H1 (cell line): Measurements from ENCODE around the gene WDR53. TPM values are rescaled to one million over a fixed set of nuclear protein-coding genes. Genes with fewer than 3 reads are reported as not detected.

Experiments
- CTCF ChIA-PET: fragments of 300-600 bp; sonication (Branson Sonifier 250); formaldehyde crosslinking; loops from one replicate; lab custom pipeline; 2021; ENCODE audit not compliant: partially characterized antibody; lab: Charles Lee
- POLR2A ChIA-PET: fragments of 300-600 bp; sonication (Branson Sonifier 250); formaldehyde crosslinking; loops from one replicate; lab custom pipeline; 2021; ENCODE audit warnings: inconsistent platforms; ENCODE audit not compliant: partially characterized antibody; lab: Charles Lee
- DNase-seq, 2 experiments: peaks; one replicate each; pipeline versions ENCODE4 v3.0.0 to v3.0.0-alpha.2; 2010 to 2022; ENCODE audit warnings: low spot score in 2 of 2, low read depth in 1 of 2, mixed read lengths in 1 of 2
- FAIRE-seq: peaks from 2 replicates; lab custom pipeline; 2011; peaks lifted over from hg19 to GRCh38; lab: Jason Lieb, UNC
- H2AFZ ChIP-seq: 2 replicates; pipeline ENCODE4 v1.8.1; 2012; ENCODE audit warnings: low read length, inconsistent platforms
- H2AK5ac ChIP-seq: 2 replicates; pipeline ENCODE4 v1.6.1; 2013; ENCODE audit warnings: low read depth, low read length
- H2BK120ac ChIP-seq: replicated peaks from 2 replicates; pipeline ENCODE3; 2013; ENCODE audit warnings: low read depth, low read length, inconsistent platforms
- H2BK12ac ChIP-seq: 2 replicates; pipeline ENCODE4 v1.6.1; 2013; ENCODE audit warnings: low read depth, low read length
- H2BK15ac ChIP-seq: 2 replicates; pipeline ENCODE4 v1.6.1; 2013; ENCODE audit warnings: low read length
- H2BK20ac ChIP-seq: 2 replicates; pipeline ENCODE4 v1.6.1; 2013; ENCODE audit warnings: low read length
- H2BK5ac ChIP-seq: 2 replicates; pipeline ENCODE4 v1.6.1; 2013; ENCODE audit warnings: low read depth, low read length
- H3K14ac ChIP-seq: 2 replicates; pipeline ENCODE4 v1.6.1; 2013; ENCODE audit warnings: inconsistent platforms; ENCODE audit not compliant: insufficient read length
- H3K18ac ChIP-seq: 2 replicates; pipeline ENCODE4 v1.6.1; 2013; ENCODE audit warnings: low read length; ENCODE audit errors: extremely low read depth
- H3K23ac ChIP-seq: 2 replicates; pipeline ENCODE4 v1.6.1; 2013; ENCODE audit warnings: inconsistent platforms; ENCODE audit not compliant: insufficient read length
- H3K23me2 ChIP-seq: 2 replicates; pipeline ENCODE4 v1.6.1; 2013; ENCODE audit warnings: low read depth, low read length
- H3K27ac ChIP-seq: 2 replicates; pipeline ENCODE4 v1.6.1; 2011; ENCODE audit warnings: low read depth, low read length, inconsistent platforms
- H3K27me3 ChIP-seq, 4 experiments: replicated peaks in 1 of 4; 1 replicate in 1 of 4; 2 replicates in 3 of 4; pipeline versions ENCODE4 v1.6.1 to v1.8.1; 2011 to 2013; ENCODE audit warnings: low read length in 3 of 4, mild to moderate bottlenecking in 3 of 4, inconsistent platforms in 2 of 4, mixed read lengths in 2 of 4, moderate library complexity in 1 of 4; ENCODE audit not compliant: control insufficient read depth in 3 of 4, insufficient read depth in 3 of 4; ENCODE audit errors: extremely low read depth in 1 of 4
- H3K36me3 ChIP-seq, 4 experiments: 2 replicates each; pipeline versions ENCODE4 v1.6.1 to v1.8.1; 2011 to 2013; ENCODE audit warnings: mild to moderate bottlenecking in 4 of 4, low read length in 3 of 4, moderate library complexity in 2 of 4, control low read depth in 1 of 4, inconsistent platforms in 1 of 4; ENCODE audit not compliant: insufficient read depth in 4 of 4, control insufficient read depth in 2 of 4
- H3K4ac ChIP-seq: replicated peaks from 2 replicates; pipeline ENCODE3; 2013; ENCODE audit warnings: low read length, low read depth, mixed read lengths, inconsistent platforms; ENCODE audit not compliant: insufficient read length
- H3K4me1 ChIP-seq, 4 experiments: replicated peaks in 1 of 4; 1 replicate in 1 of 4; 2 replicates in 3 of 4; pipeline versions ENCODE4 v1.6.1 to v1.8.1; 2011 to 2013; ENCODE audit warnings: low read length in 3 of 4, inconsistent platforms in 2 of 4, mixed read lengths in 1 of 4; ENCODE audit not compliant: insufficient read depth in 4 of 4, control insufficient read depth in 3 of 4
- H3K4me2 ChIP-seq, 2 experiments: 2 replicates each; pipeline versions ENCODE4 v1.6.1 to v1.8.1; 2011 to 2013; ENCODE audit warnings: low read depth in 2 of 2, low read length in 2 of 2, control low read depth in 1 of 2, inconsistent platforms in 1 of 2, mild to moderate bottlenecking in 1 of 2; ENCODE audit not compliant: insufficient read depth in 1 of 2
- H3K4me3 ChIP-seq, 4 experiments: fragments of 200-600, 300-600 bp in 1 of 4; sonication (generic), shearing (Covaris generic), sonication (Bioruptor Twin) in 1 of 4; 2 replicates each; pipeline versions ENCODE4 v1.5.1 to v1.8.1; 2011 to 2016; ENCODE audit warnings: low read length in 4 of 4, low read depth in 3 of 4, control low read depth in 2 of 4, inconsistent platforms in 2 of 4, mild to moderate bottlenecking in 2 of 4, mixed read lengths in 1 of 4, moderate library complexity in 1 of 4; ENCODE audit not compliant: insufficient read depth in 2 of 4; ENCODE audit errors: extremely low read depth in 1 of 4
- H3K56ac ChIP-seq: replicated peaks from 2 replicates; pipeline ENCODE3; 2013; ENCODE audit warnings: low read depth, mild to moderate bottlenecking, mixed read lengths, low read length, inconsistent platforms; ENCODE audit not compliant: insufficient read length
- H3K79me1 ChIP-seq: 2 replicates; pipeline ENCODE4 v1.6.1; 2013; ENCODE audit warnings: low read depth, low read length, control low read depth
- H3K79me2 ChIP-seq, 2 experiments: 2 replicates each; pipeline versions ENCODE4 v1.6.1 to v1.8.1; 2012 to 2013; ENCODE audit warnings: low read length in 2 of 2, mild to moderate bottlenecking in 2 of 2, inconsistent platforms in 1 of 2; ENCODE audit not compliant: insufficient read depth in 2 of 2, control insufficient read depth in 1 of 2
- H3K9ac ChIP-seq, 4 experiments: replicated peaks in 1 of 4; 1 replicate in 1 of 4; 2 replicates in 3 of 4; pipeline versions ENCODE4 v1.6.1 to v1.8.1; 2011 to 2013; ENCODE audit warnings: low read depth in 3 of 4, low read length in 3 of 4, control low read depth in 2 of 4, mild to moderate bottlenecking in 2 of 4, moderate library complexity in 2 of 4, inconsistent platforms in 1 of 4; ENCODE audit errors: extremely low read depth in 1 of 4
- H3K9me3 ChIP-seq, 2 experiments: 2 replicates each; pipeline versions ENCODE4 v1.6.1 to v1.8.1; 2012 to 2013; ENCODE audit warnings: mild to moderate bottlenecking in 2 of 2, moderate library complexity in 2 of 2, control low read depth in 1 of 2, inconsistent platforms in 1 of 2, low read depth in 1 of 2, low read length in 1 of 2, mixed read lengths in 1 of 2; ENCODE audit not compliant: insufficient read depth in 2 of 2
- H4K20me1 ChIP-seq, 2 experiments: replicated peaks in 1 of 2; 2 replicates each; pipeline versions ENCODE3 to v1.8.1; 2011 to 2013; ENCODE audit warnings: inconsistent platforms in 2 of 2, low read length in 2 of 2, mild to moderate bottlenecking in 1 of 2; ENCODE audit not compliant: insufficient read depth in 2 of 2, control insufficient read depth in 1 of 2
- H4K5ac ChIP-seq: 2 replicates; pipeline ENCODE4 v1.6.1; 2013; ENCODE audit warnings: low read length, low read depth, mixed read lengths, inconsistent platforms; ENCODE audit not compliant: insufficient read length
- H4K8ac ChIP-seq: 2 replicates; pipeline ENCODE4 v1.8.0; 2013; ENCODE audit warnings: mild to moderate bottlenecking, moderate library complexity, low read length, inconsistent platforms; ENCODE audit not compliant: insufficient read depth; ENCODE audit errors: extremely low read depth
- H4K91ac ChIP-seq: replicated peaks from 2 replicates; pipeline ENCODE3; 2013; ENCODE audit warnings: low read length, mixed read lengths, inconsistent platforms; ENCODE audit not compliant: insufficient read length
- SP2 ChIP-seq: IDR thresholded peaks from 2 replicates; pipeline ENCODE4 v1.6.1; 2012; ENCODE audit warnings: mild to moderate bottlenecking, low read length, inconsistent platforms
- WGBS, 2 experiments: shearing (Covaris generic) in 1 of 2; methylation state at CpG; one replicate each; pipeline versions ENCODE4 v1.1.6 to v1.1.7; 2013 to 2015; ENCODE audit warnings: low lambda C conversion rate in 2 of 2, mixed read lengths in 2 of 2, inconsistent platforms in 1 of 2, low coverage in 1 of 2, missing lambda C conversion rate in 1 of 2; ENCODE audit not compliant: insufficient replicate concordance in 2 of 2, insufficient coverage in 1 of 2, insufficient read length in 1 of 2; ENCODE audit errors: extremely low coverage in 1 of 2, missing lambda C conversion rate in 1 of 2; 5-methylcytosine and 5-hydroxymethylcytosine counted together
- polyA plus RNA-seq, 7 experiments: library from polyadenylated mRNA; depleted of rRNA in 3 of 7; stranded (reverse) in 5 of 7; unstranded in 2 of 7; fragments of >200 nt in 5 of 7; fragments of 200-250 nt in 2 of 7; gene quantifications; 1 replicate in 5 of 7; 2 replicates in 1 of 7; 4 replicates in 1 of 7; pipeline versions ENCODE4 v1.2.1 to v1.2.3, GENCODE V29; 2011 to 2013; ENCODE audit warnings: missing spikeins in 2 of 7, mixed read lengths in 2 of 7
- total RNA-seq: library from RNA; stranded (reverse); fragmentation: NEBNext Ultra II Directional; extraction: Animal tissue kit (Norgen Biotek cat#: 25700); gene quantifications from 2 replicates; pipeline ENCODE4 v1.2.1, GENCODE V29; 2021

Gene WDR53
- total and polyA plus RNA-seq, 2 of the 8 experiments (the other 6 are each of a cell fraction or from before 2014, with no cell fraction given) = 7.4 to 18.8 TPM

DNA sequence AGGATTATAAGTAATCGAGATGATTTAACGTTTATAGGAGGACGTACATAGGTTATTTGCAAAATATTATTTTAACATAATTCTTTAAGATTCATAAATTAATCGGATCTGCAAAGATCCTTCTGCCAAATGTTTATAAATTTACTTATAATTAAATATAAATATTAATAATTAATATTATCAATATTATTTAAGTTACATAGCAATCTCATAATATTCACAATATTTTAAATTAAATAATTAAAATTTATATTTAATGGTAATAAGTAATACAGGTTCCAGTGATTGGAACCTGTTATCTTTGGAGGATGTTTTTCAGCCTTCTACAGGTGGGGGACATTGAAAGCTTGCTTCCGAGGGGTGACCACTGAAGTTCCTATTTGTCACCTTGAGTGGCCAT, 16.1 kb downstream of the WDR53 start:
- H4K5ac ChIP-seq = no peak overlapping the region
- no peaks in the 10 kb centered on the region for H3K79me2 ChIP-seq
- H4K8ac ChIP-seq = no peak overlapping the region
- H4K20me1 ChIP-seq = no peaks in the 10 kb centered on the region
- no peak overlapping the region for H2BK5ac ChIP-seq
- H2BK120ac ChIP-seq = no peak overlapping the region
- no peaks in the 10 kb centered on the region for H3K79me1 ChIP-seq
- H3K27ac ChIP-seq = no peak overlapping the region
- 91% methylated on average over 5 of the region's 5 CpGs; no CpG with 5 or more reads in 1 of the 2 experiments for WGBS, 2 experiments
- no peak overlapping the region for H2BK15ac ChIP-seq
- peaks cover 0 to 10% (median 1%) of the 10 kb centered on the region in 4 experiments; a peak in 3 of 8 replicates for H3K36me3 ChIP-seq
- no peak overlapping the region for H3K56ac ChIP-seq
- CTCF ChIA-PET = interaction anchor here (0.9 kb wide), 1 partner anchor 23 kb away, joined by 3 read pairs; no protein-coding TSS in a partner anchor
- no peak overlapping the region for H2BK20ac ChIP-seq
- POLR2A ChIA-PET = interaction anchor here (1.6 kb wide), 1 partner anchor 16 kb away, joined by 4 read pairs; the partner anchor contains the start of genes FBXO45 and WDR53
- H3K9me3 ChIP-seq = peaks cover 7 to 11% of the 10 kb centered on the region in 2 experiments
- H2BK12ac ChIP-seq = no peak overlapping the region
- DNase-seq (no peak), FAIRE-seq (no peak)
- H3K4ac ChIP-seq = no peak overlapping the region
- no peak overlapping the region for H3K18ac ChIP-seq
- H3K4me2 ChIP-seq = no peak overlapping the region
- no peak overlapping the region for H4K91ac ChIP-seq
- H3K9ac ChIP-seq = no peak overlapping the region
- H3K14ac ChIP-seq = no peak overlapping the region
- H3K27me3 ChIP-seq = no peaks in the 10 kb centered on the region
- no peaks in the 10 kb centered on the region for H3K4me1 ChIP-seq
- no peak overlapping the region for H3K23ac ChIP-seq
- no peaks in the 10 kb centered on the region for H3K23me2 ChIP-seq
- H2AFZ ChIP-seq = no peak overlapping the region
- H2AK5ac ChIP-seq = no peak overlapping the region
- no peak overlapping the region for H3K4me3 ChIP-seq
- no peak for TF ChIP-seq SP2
